Inflammatory macrophage treated with lipopolysaccharide for 1 hour (primary cell): ENCODE data around the gene WDR73.
"Not testable (repeated sequence)": the region's sequence is repeated elsewhere in the genome, so short reads cannot be mapped to it uniquely, and the experiment has no call there.

ENCODE experiments used
- DNase-seq, 2 donors: peaks; one replicate each; pipeline ENCODE4 v3.0.0-alpha.2; 2020 to 2022

WDR73 gene

DNA sequence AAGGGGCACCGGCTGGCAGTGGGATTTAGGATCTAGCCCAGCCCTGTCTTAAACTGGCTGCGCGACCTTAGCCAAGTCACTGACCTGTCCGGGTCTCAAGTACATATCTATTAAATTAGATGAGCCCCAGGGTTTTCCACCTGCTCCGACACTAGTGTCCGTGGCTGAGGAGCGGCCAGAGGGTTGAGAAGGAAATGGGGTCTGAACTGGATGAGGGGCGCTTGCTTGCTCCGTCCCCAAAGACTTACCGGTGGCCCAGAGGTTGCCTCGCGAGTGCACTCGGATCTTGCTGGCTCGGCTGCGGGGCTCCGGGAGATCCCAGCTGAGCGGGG is 3.6 kb upstream of the WDR73 start:
- no peak for DNase-seq

DNA sequence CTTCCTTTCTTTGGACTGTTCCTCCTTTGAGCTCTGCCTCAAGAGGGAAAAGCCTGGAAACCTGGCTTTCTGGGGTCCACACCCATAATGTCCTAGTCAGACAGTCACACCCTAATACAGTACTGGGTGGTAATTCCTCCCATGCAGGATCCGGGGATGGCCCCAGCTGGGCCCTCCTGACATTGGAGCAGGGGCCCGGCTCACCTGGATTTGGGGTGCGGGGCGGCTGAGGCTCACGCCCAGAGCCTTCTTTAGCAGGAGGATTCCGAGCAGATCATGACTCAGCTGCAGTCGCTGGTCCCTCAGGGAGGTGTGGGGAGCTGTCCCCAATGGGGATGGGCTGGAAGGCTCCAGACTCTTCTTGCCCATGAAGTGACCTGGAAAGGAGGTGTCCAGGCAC is 2.9 kb upstream of the WDR73 start:
- DNase-seq: no peak

DNA sequence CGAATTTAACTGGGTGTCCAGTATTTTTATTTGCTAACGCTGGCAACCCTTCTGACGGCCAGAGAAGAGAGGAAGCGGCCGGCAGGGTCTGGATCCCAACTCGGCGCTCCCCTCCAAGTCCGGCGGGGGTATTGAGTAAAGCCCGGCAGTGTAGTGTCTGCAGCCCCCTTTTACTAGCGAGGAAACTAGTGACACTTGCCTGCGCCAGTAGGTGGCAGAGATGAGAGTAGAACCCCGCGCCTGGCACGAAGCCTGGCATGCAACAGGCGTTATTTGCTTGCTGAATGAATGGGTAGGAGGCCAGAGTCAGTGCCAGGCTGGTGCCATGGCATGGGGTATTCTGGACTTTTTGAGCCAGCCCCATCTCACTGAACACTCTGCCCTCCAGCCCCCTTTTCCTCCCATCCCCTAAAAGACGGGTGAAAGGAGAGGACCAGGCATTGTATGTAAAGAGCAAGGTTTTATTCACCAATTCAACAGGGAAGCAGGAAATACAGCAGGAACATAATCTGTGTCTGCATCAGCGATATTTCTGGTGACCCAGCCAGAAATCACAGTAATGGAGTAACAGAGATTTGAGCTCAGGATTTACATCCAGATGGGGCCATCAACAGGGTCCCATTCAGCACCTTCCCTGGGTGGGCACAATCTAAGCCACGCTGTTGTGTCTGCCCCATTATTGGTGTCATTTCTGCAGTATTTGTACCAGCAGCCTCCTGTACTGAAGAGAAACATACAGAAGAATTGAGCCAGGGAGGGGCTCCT is 788 bp upstream of the WDR73 start:
- peak; percentile 60 to 75 for DNase-seq

DNA sequence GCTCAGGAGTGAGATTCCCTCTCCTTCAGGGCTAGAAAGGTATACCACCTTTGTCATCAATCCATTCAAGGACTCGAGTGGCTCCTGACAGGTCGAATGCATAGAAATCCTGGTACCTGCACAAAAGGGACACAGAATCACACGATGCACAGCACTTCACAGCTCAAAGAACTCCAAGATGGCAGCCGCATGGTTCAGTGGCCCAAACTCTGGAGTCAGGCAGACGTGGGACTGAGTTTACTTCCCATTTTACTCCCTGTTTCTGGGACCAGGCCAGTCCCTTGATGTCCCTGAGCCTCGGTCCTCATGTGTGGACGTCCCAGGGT is 536 bp downstream of the WDR73 start:
- peak in 1 of 2 donors; percentile 56 for DNase-seq

- DNase-seq: no peak
Measured at GRCh38 chr15:84649706-84650105, 4.4 kb downstream of the WDR73 start.

- DNase-seq: peak; percentile 73 to 85
Measured at GRCh38 chr15:84648539-84648938, 5.5 kb downstream of the WDR73 start.

GRCh38 chr15:84647726-84648125 is 6.4 kb downstream of the WDR73 start:
- DNase-seq: no peak

DNA sequence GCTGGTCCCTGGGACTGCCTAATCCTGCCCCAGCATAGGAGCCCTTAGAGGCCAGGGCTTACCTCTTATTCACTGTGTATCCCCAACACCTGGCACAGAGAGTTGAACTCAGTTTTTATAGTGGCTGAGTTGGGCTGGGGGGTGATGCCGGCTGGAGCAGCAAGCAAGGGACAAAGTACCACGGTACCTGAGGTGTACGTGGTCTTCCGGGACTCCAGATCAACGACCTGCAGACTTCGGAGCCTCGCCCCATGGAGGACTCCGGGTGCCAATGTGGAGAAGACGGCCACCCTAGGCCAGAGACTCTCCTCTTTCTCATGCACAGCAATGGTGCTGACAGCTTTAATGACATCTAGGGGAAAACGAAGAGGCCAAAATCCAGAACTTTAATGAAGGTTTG is 8.1 kb downstream of the WDR73 start:
- DNase-seq: no peak

- no peak for DNase-seq
Measured at GRCh38 chr15:84645496-84645895, 8.6 kb downstream of the WDR73 start.

- DNase-seq: no peak
Measured at GRCh38 chr15:84643838-84644237, 10.2 kb downstream of the WDR73 start.

DNA sequence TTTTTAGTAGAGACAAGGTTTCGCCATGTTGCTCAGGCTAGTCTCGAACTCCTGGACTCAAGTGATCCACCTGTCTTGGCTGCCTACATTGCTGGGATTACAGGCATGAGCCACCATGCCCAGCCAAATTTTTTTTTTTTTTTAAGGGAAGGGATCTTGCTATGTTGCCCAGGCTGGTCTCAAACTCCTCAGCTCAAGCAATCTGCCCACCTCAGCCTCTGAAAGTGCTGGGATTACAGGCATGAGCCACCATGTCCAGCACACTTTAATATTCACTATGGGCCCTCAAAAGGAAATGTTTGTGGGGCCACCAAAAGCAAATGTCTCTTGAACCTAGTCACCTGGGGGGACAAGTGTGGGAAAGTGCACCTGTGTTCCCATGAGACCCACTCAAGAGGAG is 11.4 kb downstream of the WDR73 start:
- not testable (repeated sequence) for DNase-seq

- not testable (repeated sequence) for DNase-seq
Measured at GRCh38 chr15:84641871-84642270, 12.2 kb downstream of the WDR73 start.

GRCh38 chr15:84638103-84638502 is 16.0 kb downstream of the WDR73 start:
- DNase-seq: no peak

GRCh38 chr15:84634228-84634837 is 19.8 kb downstream of the WDR73 start:
- no peak for DNase-seq

- DNase-seq: peak; percentile 38 to 48
Measured at GRCh38 chr15:84633311-84634227, 20.5 kb downstream of the WDR73 start.

DNA sequence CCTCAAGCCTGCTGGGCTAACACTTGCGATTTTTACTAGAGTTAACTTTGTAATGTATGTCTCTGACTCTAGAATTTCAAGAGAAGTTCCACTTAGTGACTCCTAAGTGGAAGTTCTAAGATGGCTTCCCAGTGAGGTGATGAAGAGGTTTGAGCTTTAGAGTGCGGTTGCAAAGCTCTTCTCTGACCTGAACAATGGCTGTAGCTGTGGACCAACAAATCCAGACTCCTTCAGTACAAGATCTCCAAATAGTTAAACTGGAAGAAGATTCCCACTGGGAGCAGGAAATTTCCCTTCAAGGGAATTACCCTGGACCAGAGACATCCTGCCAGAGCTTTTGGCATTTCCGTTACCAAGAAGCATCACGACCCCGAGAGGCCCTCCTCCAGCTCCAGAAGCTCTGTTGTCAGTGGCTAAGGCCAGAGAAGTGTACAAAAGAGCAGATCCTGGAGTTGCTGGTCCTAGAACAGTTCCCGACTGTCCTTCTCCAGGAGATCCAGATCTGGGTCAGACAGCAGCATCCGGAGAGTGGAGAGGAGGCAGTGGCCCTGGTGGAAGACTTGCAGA is 22.3 kb downstream of the WDR73 start:
- DNase-seq: no peak

- DNase-seq: no peak
Measured at GRCh38 chr15:84629033-84629432, 25.1 kb downstream of the WDR73 start.

DNA sequence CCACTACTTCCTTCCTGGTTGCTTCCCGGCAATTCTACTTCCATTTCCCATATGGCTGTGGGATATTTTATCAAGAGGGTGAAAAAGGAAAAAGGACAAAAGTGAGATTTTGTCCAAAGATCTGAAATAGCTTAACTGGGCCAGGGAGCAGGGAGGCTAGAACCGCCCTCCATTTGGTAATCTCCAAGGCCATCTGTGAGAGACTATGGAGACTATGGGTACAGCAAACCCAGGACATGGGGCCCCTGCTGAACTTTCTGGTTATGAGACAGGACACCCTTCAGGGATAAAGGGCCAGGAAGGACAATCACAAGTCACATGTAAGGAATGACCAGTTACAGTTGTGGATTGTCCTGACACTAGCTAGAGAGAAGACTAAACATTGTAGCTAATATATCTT is 29.0 kb downstream of the WDR73 start:
- DNase-seq: no peak

DNA sequence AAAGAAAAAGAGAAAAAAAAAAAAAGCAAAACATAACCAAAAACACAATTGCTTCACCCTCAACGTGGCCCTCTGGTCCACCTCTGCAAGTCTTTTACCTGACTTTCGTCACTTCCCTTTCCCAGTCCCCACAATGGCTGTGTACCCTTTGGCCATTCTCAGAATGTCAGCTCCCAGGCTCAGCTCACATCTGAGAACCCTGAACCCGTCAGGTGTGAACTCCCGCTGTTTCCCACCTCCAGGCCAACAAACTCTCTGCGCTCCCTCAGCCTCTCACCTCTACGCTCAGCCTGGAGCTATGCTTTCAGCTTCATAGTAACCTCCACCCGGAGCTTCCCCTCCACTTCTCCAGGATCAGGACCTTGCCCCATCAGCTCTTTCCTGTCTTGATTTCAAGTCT is 29.7 kb downstream of the WDR73 start:
- no peak for DNase-seq

DNA sequence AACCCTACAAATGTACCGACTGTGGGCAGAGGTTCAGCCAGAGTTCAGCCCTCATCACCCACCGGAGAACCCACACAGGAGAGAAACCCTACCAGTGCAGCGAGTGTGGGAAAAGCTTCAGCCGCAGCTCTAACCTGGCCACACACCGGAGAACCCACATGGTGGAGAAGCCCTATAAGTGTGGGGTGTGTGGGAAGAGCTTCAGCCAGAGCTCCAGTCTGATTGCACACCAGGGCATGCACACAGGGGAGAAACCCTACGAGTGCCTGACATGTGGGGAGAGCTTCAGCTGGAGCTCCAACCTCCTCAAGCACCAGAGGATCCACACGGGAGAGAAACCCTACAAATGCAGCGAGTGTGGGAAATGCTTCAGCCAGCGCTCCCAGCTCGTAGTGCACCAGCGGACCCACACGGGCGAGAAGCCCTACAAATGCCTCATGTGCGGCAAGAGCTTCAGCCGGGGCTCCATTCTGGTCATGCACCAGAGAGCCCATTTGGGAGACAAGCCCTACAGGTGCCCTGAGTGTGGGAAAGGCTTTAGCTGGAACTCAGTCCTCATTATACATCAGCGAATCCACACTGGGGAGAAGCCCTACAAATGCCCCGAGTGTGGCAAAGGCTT is 32.6 kb downstream of the WDR73 start:
- no peak for DNase-seq

DNA sequence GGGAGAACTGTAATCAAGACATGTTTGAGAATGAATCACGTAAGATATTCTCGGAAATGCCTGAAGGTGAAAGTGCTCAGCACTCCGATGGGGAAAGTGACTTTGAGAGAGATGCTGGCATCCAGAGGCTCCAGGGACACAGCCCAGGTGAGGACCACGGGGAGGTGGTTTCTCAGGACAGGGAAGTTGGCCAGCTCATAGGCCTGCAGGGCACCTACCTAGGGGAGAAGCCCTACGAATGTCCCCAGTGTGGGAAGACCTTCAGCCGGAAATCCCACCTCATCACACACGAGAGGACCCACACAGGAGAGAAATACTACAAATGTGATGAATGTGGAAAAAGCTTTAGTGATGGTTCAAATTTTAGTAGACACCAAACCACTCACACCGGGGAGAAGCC is 33.5 kb downstream of the WDR73 start:
- DNase-seq: no peak

GRCh38 chr15:84616235-84616634 is 37.8 kb downstream of the WDR73 start:
- DNase-seq: peak; percentile 76 to 78

GRCh38 chr15:84611631-84612030 is 42.5 kb downstream of the WDR73 start:
- DNase-seq: no peak
